ENCODE results near the gene WDPCP. TPM values are rescaled to one million over a fixed set of nuclear protein-coding genes. Genes with fewer than 3 reads are reported as not detected.

WDPCP gene
- total and polyA plus RNA-seq, 2 of the 8 experiments (the other 6 are each of a cell fraction or from before 2014, with no cell fraction given), result 9.3 to 25.8 TPM

- TF ChIP-seq, protein P1, sequence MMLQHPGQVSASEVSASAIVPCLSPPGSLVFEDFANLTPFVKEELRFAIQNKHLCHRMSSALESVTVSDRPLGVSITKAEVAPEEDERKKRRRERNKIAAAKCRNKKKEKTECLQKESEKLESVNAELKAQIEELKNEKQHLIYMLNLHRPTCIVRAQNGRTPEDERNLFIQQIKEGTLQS (IDR thresholded peaks at IDR 0.05; ENCODE audit: insufficient read depth, low read depth, low read length), result no peak
- TF ChIP-seq KDM5A (IDR thresholded peaks at IDR 0.05; ENCODE audit: low read length), result no peak
- TF ChIP-seq SP1 (IDR thresholded peaks at IDR 0.05; ENCODE audit: low read depth, low read length), result no peak
- TF ChIP-seq BRCA1 (IDR thresholded peaks at IDR 0.05; ENCODE audit: low read depth, low read length), result no peak
- no peak for TF ChIP-seq MAFK (IDR thresholded peaks at IDR 0.05; ENCODE audit: low read depth, low read length)
- peak; percentile 45 for TF ChIP-seq TAF7 (optimal IDR thresholded peaks at IDR 0.05; ENCODE audit: borderline replicate concordance, low read depth, low read length)
- TF ChIP-seq, protein P2, sequence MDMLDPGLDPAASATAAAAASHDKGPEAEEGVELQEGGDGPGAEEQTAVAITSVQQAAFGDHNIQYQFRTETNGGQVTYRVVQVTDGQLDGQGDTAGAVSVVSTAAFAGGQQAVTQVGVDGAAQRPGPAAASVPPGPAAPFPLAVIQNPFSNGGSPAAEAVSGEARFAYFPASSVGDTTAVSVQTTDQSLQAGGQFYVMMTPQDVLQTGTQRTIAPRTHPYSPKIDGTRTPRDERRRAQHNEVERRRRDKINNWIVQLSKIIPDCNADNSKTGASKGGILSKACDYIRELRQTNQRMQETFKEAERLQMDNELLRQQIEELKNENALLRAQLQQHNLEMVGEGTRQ (IDR thresholded peaks at IDR 0.05; ENCODE audit: low read length), result no peak
- no peak for TF ChIP-seq EGR1 (IDR thresholded peaks at IDR 0.05; ENCODE audit: borderline replicate concordance, low read depth, low read length)
Measured at GRCh38 chr2:63613391-63613901, 25.2 kb upstream of the WDPCP start (continued).
